ENCODE measurements around the gene MYOD1.

DNA sequence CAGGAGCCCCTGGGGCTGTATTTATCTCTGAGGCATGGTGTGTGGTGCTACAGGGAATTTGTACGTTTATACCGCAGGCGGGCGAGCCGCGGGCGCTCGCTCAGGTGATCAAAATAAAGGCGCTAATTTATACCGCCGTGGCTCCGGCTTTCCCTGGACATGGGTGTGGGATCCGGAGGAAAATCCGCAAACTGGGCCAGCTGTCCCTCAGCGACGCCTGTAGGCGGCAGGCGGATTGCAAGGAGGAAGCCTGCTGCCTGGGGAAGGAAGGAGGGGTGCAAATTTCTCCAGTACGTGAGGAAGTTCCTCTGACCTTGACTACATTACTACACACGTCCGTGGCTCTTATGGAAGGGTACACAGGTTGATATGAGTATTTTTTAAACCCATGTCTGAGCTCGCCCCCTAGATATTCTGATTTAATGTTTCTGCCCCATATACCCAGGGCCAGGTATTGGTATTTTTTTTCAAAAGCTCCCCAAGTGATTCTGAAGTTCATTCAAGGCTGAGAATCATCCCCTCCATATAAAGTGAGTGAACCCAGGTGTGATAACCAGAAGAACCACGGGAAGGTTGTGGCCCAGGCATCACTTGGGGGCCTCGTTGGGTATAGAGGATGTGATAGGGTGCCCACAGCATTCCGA is 2.8 kb downstream of the MYOD1 start:
- TF ChIP-seq CTCF (IDR thresholded peaks at IDR 0.05) (no peak), POLR2AphosphoS5 (IDR thresholded peaks at IDR 0.05) (no peak), EP300 (IDR thresholded peaks at IDR 0.05) (no peak), POLR2A (IDR thresholded peaks at IDR 0.05) (no peak)

Data from gastroesophageal sphincter (tissue), 3 donors.